Progenitor cell of endocrine pancreas (in vitro differentiated cells): ENCODE measurements around the gene SDF2L1. TPM values are rescaled to one million over a fixed set of nuclear protein-coding genes. Genes with fewer than 3 reads are reported as not detected.

ENCODE experiments used
- DNase-seq: peaks from one replicate; pipeline ENCODE4 v3.0.0; 2021; ENCODE audit warnings: low spot score; ENCODE audit not compliant: unreplicated experiment
- H3K27ac Mint-ChIP-seq: 2 replicates; pipeline ENCODE4 v1.8.0; 2021; ENCODE audit warnings: mild to moderate bottlenecking, moderate library complexity, mixed read lengths
- H3K27me3 Mint-ChIP-seq: 2 replicates; pipeline ENCODE4 v1.8.0; 2021; ENCODE audit warnings: mixed read lengths
- H3K36me3 Mint-ChIP-seq: 2 replicates; pipeline ENCODE4 v1.8.0; 2022; ENCODE audit warnings: mixed read lengths; ENCODE audit not compliant: insufficient read depth
- H3K4me1 Mint-ChIP-seq: 2 replicates; pipeline ENCODE4 v1.8.0; 2021; ENCODE audit warnings: low read depth, mixed read lengths
- H3K4me3 Mint-ChIP-seq: 2 replicates; pipeline ENCODE4 v1.8.0; 2021; ENCODE audit warnings: low read depth, mild to moderate bottlenecking, moderate library complexity, mixed read lengths
- H3K9me3 Mint-ChIP-seq: 2 replicates; pipeline ENCODE4 v1.8.0; 2021; ENCODE audit warnings: low read depth, mixed read lengths
- CTCF ChIP-seq: fragments of 200-600 bp; sonication (generic); IDR thresholded peaks from one replicate; pipeline ENCODE4 v1.5.0; 2021; ENCODE audit warnings: antibody characterized with exemption, mild to moderate bottlenecking; ENCODE audit not compliant: unreplicated experiment
- total RNA-seq: library from RNA; stranded (reverse); gene quantifications from 2 replicates; pipeline ENCODE4 v1.2.1, GENCODE V29; 2021

Gene SDF2L1
- total RNA-seq, 1 donor from 2014 or later, result 27.0 TPM

- Mint-ChIP-seq H3K27me3 (no peaks in the 10 kb centered on the region), H3K9me3 (no peaks in the 10 kb centered on the region), H3K27ac (peak overlapping the region; percentile 97), H3K4me1 (peaks cover 9% of the 10 kb centered on the region), H3K4me3 (peak overlapping the region; percentile 91), H3K36me3 (no peaks in the 10 kb centered on the region)
- TF ChIP-seq CTCF, result no peak
- no peak for DNase-seq
Measured at GRCh38 chr22:21665047-21665851, 23.1 kb downstream of the SDF2L1 start.

GRCh38 chr22:21666786-21667185 lies 24.7 kb downstream of the SDF2L1 start:
- H3K36me3 Mint-ChIP-seq, result no peaks in the 10 kb centered on the region
- peak overlapping the region; percentile 91 for H3K4me3 Mint-ChIP-seq
- no peak for DNase-seq
- H3K9me3 Mint-ChIP-seq, result no peaks in the 10 kb centered on the region
- H3K27ac Mint-ChIP-seq, result peak overlapping the region; percentile 97
- no peak for TF ChIP-seq CTCF
- H3K27me3 Mint-ChIP-seq, result no peaks in the 10 kb centered on the region
- peaks cover 9% of the 10 kb centered on the region for H3K4me1 Mint-ChIP-seq

- no peaks in the 10 kb centered on the region for H3K27me3 Mint-ChIP-seq
- no peaks in the 10 kb centered on the region for H3K9me3 Mint-ChIP-seq
- peaks cover 9% of the 10 kb centered on the region for H3K36me3 Mint-ChIP-seq
- H3K27ac Mint-ChIP-seq, result no peak overlapping the region
- H3K4me3 Mint-ChIP-seq, result no peak overlapping the region
- H3K4me1 Mint-ChIP-seq, result peaks cover 9% of the 10 kb centered on the region
- TF ChIP-seq CTCF, result no peak
- no peak for DNase-seq
Measured at GRCh38 chr22:21669026-21669425, 26.9 kb downstream of the SDF2L1 start.

GRCh38 chr22:21672107-21672629 lies 30.1 kb downstream of the SDF2L1 start:
- H3K27me3 Mint-ChIP-seq, result no peaks in the 10 kb centered on the region
- H3K36me3 Mint-ChIP-seq, result peaks cover 31% of the 10 kb centered on the region
- H3K9me3 Mint-ChIP-seq, result no peaks in the 10 kb centered on the region
- no peak overlapping the region for H3K4me3 Mint-ChIP-seq
- no peak for DNase-seq
- H3K27ac Mint-ChIP-seq, result no peak overlapping the region
- H3K4me1 Mint-ChIP-seq, result peaks cover 6% of the 10 kb centered on the region
- no peak for TF ChIP-seq CTCF

- H3K9me3 Mint-ChIP-seq, result no peaks in the 10 kb centered on the region
- no peak overlapping the region for H3K27ac Mint-ChIP-seq
- H3K4me1 Mint-ChIP-seq, result peaks cover 4% of the 10 kb centered on the region
- DNase-seq, result no peak
- no peak overlapping the region for H3K4me3 Mint-ChIP-seq
- no peak for TF ChIP-seq CTCF
- H3K27me3 Mint-ChIP-seq, result no peaks in the 10 kb centered on the region
- peaks cover 39% of the 10 kb centered on the region for H3K36me3 Mint-ChIP-seq
Measured at GRCh38 chr22:21673534-21674321, 31.6 kb downstream of the SDF2L1 start.
